Erythroblast (primary cell): ENCODE results near the gene TAOK1.

Experiments used
- GATA1 ChIP-seq: IDR thresholded peaks from 2 replicates; pipeline ENCODE4 v1.6.1; 2011; ENCODE audit warnings: low read depth, mild to moderate bottlenecking, control low read depth, low read length, moderate library complexity
- POLR2A ChIP-seq: IDR thresholded peaks from 2 replicates; pipeline ENCODE4 v1.6.1; 2011; ENCODE audit warnings: mild to moderate bottlenecking, low read length

GRCh38 chr17:29582254-29582765 is 192.1 kb downstream of the TAOK1 start:
- no peak for TF ChIP-seq POLR2A
- no peak for TF ChIP-seq GATA1
